GM12878 (cell line): Measurements from ENCODE around the gene C3orf22. TPM values are rescaled to one million over a fixed set of nuclear protein-coding genes. Genes with fewer than 3 reads are reported as not detected.

Experiments
- ATAC-seq: fragments of 200-7000 bp; cut with Tn5 transposase; 3 replicates; pipeline ENCODE4 v1.9.1; 2020; ENCODE audit warnings: mild to moderate bottlenecking, moderate library complexity
- BruUV-seq: library from RNA; stranded (reverse); fragments of 400-500 nt; replicated peaks from 2 replicates; lab custom pipeline; 2021; lab: Mats Ljungman, UMichigan
- CTCF ChIA-PET: fragments of 300-600 bp; sonication (Branson Sonifier 250); formaldehyde crosslinking; extraction: SDS; loops from one replicate; lab custom pipeline; 2021; ENCODE audit warnings: inconsistent platforms; lab: Yijun Ruan, JAX
- POLR2A ChIA-PET: fragments of 350-600 bp; formaldehyde crosslinking; extraction: SDS; loops from one replicate; lab custom pipeline; 2021; ENCODE audit warnings: inconsistent platforms; lab: Charles Lee
- RAD21 ChIA-PET: fragments of 300-600 bp; sonication (Branson Sonifier 250); formaldehyde crosslinking; loops from one replicate; lab custom pipeline; 2023; ENCODE audit warnings: antibody characterized with exemption; ENCODE audit not compliant: unreplicated experiment; lab: Charles Lee
- SMC1A ChIA-PET: fragments of 300-600 bp; sonication (Branson Sonifier 250); formaldehyde crosslinking; loops from one replicate; lab custom pipeline; 2023; ENCODE audit not compliant: unreplicated experiment, uncharacterized antibody; lab: Charles Lee
- DNase-seq: peaks from one replicate; pipeline ENCODE4 v3.0.0-alpha.2; 2011; ENCODE audit warnings: low read depth, low spot score
- FAIRE-seq: peaks from 3 replicates; lab custom pipeline; 2011; peaks lifted over from hg19 to GRCh38; lab: Jason Lieb, UNC
- H2AFZ ChIP-seq: 2 replicates; pipeline ENCODE4 v1.6.0; 2011; ENCODE audit warnings: low read depth, low read length, control low read depth; ENCODE audit not compliant: control insufficient read depth
- H3K27ac ChIP-seq: 2 replicates; pipeline ENCODE4 v1.5.1; 2011; ENCODE audit warnings: control low read depth; ENCODE audit not compliant: control insufficient read depth, insufficient read depth
- H3K27me3 ChIP-seq, 2 experiments: replicated peaks in 1 of 2; 2 replicates each; pipeline versions ENCODE4 v1.6.0 to v1.6.1; 2011; ENCODE audit warnings: low read length in 1 of 2; ENCODE audit not compliant: control insufficient read depth in 2 of 2, insufficient read depth in 2 of 2
- H3K36me3 ChIP-seq, 2 experiments: 2 replicates each; pipeline ENCODE4 v1.5.1; 2011; ENCODE audit warnings: low read length in 1 of 2; ENCODE audit not compliant: control insufficient read depth in 2 of 2, insufficient read depth in 2 of 2
- H3K4me1 ChIP-seq: 2 replicates; pipeline ENCODE4 v1.6.1; 2011; ENCODE audit warnings: mild to moderate bottlenecking, low read length, moderate library complexity, mixed read lengths; ENCODE audit not compliant: control insufficient read depth, insufficient read depth
- H3K4me2 ChIP-seq: 2 replicates; pipeline ENCODE4 v1.6.0; 2011; ENCODE audit warnings: control low read depth; ENCODE audit not compliant: control insufficient read depth, insufficient read depth
- H3K4me3 ChIP-seq: fragments of 200-600 bp; sonication (generic); 2 replicates; pipeline ENCODE4 v1.5.1; 2016
- H3K79me2 ChIP-seq: 2 replicates; pipeline ENCODE4 v1.6.0; 2011; ENCODE audit warnings: low read length; ENCODE audit not compliant: control insufficient read depth, insufficient read depth
- H3K9ac ChIP-seq: 2 replicates; pipeline ENCODE4 v1.8.0; 2011; ENCODE audit warnings: low read length, control low read depth, mixed read lengths; ENCODE audit not compliant: control insufficient read depth, insufficient read depth
- H3K9me3 ChIP-seq: replicated peaks from 3 replicates; pipeline ENCODE4 v1.5.1; 2011; ENCODE audit warnings: mild to moderate bottlenecking, low read length; ENCODE audit not compliant: control insufficient read depth, insufficient read depth
- H4K20me1 ChIP-seq: 2 replicates; pipeline ENCODE4 v1.6.0; 2011; ENCODE audit not compliant: control insufficient read depth, insufficient read depth
- CBFB ChIP-seq: IDR thresholded peaks from 2 replicates; pipeline ENCODE4 v1.6.1; 2016; ENCODE audit warnings: antibody characterized with exemption, low read depth
- CBX3 ChIP-seq: fragments of 200-600 bp; sonication (generic); IDR thresholded peaks from 2 replicates; pipeline ENCODE4 v1.6.1; 2016; ENCODE audit warnings: low read depth, borderline replicate concordance
- EGR1 ChIP-seq, 2 experiments: IDR thresholded peaks; 1 replicate in 1 of 2; 2 replicates in 1 of 2; pipeline ENCODE4 v1.6.1; 2011 to 2012; ENCODE audit warnings: low read depth in 2 of 2, low read length in 2 of 2, borderline replicate concordance in 1 of 2, mild to moderate bottlenecking in 1 of 2, moderate library complexity in 1 of 2
- MYC ChIP-seq: IDR thresholded peaks from 2 replicates; pipeline ENCODE4 v1.6.1; 2011; ENCODE audit warnings: mild to moderate bottlenecking, low read length, moderate library complexity, inconsistent platforms; ENCODE audit not compliant: insufficient read depth, insufficient replicate concordance, insufficient read length, severe bottlenecking
- PAX5 ChIP-seq: IDR thresholded peaks from 2 replicates; pipeline ENCODE4 v1.6.1; 2011; ENCODE audit warnings: low read depth, low read length, borderline replicate concordance
- PML ChIP-seq: IDR thresholded peaks from 2 replicates; pipeline ENCODE4 v1.6.1; 2012; ENCODE audit warnings: low read length, inconsistent platforms
- SIN3A ChIP-seq: IDR thresholded peaks from 2 replicates; pipeline ENCODE4 v1.6.1; 2012; ENCODE audit warnings: low read depth, low read length, improper control_type of control experiment
- ZZZ3 ChIP-seq: IDR thresholded peaks from 2 replicates; pipeline ENCODE4 v1.6.1; 2011; ENCODE audit warnings: low read depth; ENCODE audit not compliant: control insufficient read depth, insufficient read length
- WGBS: methylation state at CpG from one replicate; pipeline ENCODE4 v1.1.6; 2016; ENCODE audit warnings: low lambda C conversion rate; ENCODE audit not compliant: insufficient replicate concordance, insufficient coverage; ENCODE audit errors: missing lambda C conversion rate; 5-methylcytosine and 5-hydroxymethylcytosine counted together
- in situ Hi-C: fragments of 300-500 bp; cut with MboI; formaldehyde crosslinking; loops from 9 replicates; pipeline ENCODE4 v1.14.3; 2018; ENCODE audit warnings: mixed read lengths
- intact Hi-C: fragments of 100-400 bp; cut with micrococcal nuclease; formaldehyde crosslinking; loops from one replicate; pipeline ENCODE4 v1.14.2; 2022; ENCODE audit not compliant: unreplicated experiment
- polyA plus RNA-seq, 11 experiments: library from polyadenylated mRNA; depleted of rRNA in 4 of 11; unstranded in 6 of 11; stranded (reverse) in 5 of 11; fragments of >200 nt; fragmentation: Nextera tagmentation in 4 of 11; fragmentation: Illumina TruSeq in 1 of 11; extraction: Ambion mirVana in 4 of 11; extraction: Trizol in 1 of 11; gene quantifications; 1 replicate in 1 of 11; 2 replicates in 10 of 11; pipeline versions ENCODE4 v1.2.1 to v1.2.3, GENCODE V29; 2011 to 2016; ENCODE audit warnings: inconsistent platforms in 2 of 11, missing spikeins in 2 of 11, low read depth in 1 of 11
- total RNA-seq, 4 experiments: library from RNA; depleted of rRNA in 3 of 4; stranded (reverse); fragments of >200 nt in 3 of 4; fragmentation: Illumina TruSeq in 1 of 4; extraction: Trizol in 1 of 4; gene quantifications; 2 replicates each; pipeline versions ENCODE4 v1.2.1 to v1.2.3, GENCODE V29; 2013 to 2021
- TF ChIP-seq, protein P1 (sequence below): fragments of 450-650 bp; IDR thresholded peaks from 2 replicates; pipeline ENCODE4 v1.6.1; 2017; ENCODE audit warnings: antibody characterized with exemption, mild to moderate bottlenecking, moderate library complexity
- TF ChIP-seq, protein P2 (sequence below): fragments of 450-650 bp; IDR thresholded peaks from 2 replicates; pipeline ENCODE4 v1.6.1; 2017; ENCODE audit warnings: low read depth, mild to moderate bottlenecking, moderate library complexity
- TF ChIP-seq, protein P3 (sequence below): IDR thresholded peaks from 2 replicates; pipeline ENCODE4 v1.6.1; 2012; ENCODE audit warnings: low read depth, low read length, improper control_type of control experiment
- TF ChIP-seq, protein P4 (sequence below): fragments of 450-650 bp; IDR thresholded peaks from 2 replicates; pipeline ENCODE4 v1.6.1; 2017; ENCODE audit warnings: mild to moderate bottlenecking

C3orf22 gene
- total and polyA plus RNA-seq, 10 of the 15 experiments (the other 5 are each of a cell fraction or from before 2014, with no cell fraction given), result not detected

DNA sequence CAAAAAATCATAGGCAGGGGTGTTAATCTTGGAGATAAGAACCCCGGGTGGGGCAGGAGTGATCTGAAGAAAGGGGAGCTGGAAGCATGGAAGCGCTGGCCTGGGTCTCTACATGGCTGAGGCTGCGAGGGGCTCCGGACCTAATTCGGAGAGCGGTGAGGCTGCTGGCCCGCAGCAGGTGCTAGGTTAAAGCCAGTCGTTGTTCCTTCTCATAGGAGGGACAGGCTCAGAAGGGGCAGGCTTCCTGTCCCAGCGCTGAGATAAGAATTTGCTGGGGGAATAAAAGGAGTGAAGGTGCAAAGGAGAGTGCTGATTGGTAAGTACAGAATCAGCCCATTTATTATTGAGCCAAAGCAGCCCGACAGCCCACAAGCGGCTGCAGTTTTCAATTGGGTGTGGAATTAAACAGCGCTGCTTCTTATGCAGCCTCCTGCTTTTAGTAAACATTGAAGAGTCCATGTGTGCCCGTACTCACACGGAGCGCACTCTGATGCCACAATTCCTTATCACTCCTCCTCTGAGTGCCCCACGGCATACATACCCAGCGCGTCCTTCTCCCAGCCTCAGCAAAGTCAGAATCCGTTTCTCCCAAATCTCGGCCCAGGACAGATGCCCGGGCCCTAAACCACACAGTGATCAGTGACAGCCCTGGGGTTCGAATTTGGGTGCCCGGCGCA, 17.6 kb downstream of the C3orf22 start:
- POLR2A ChIA-PET, result no interaction called here
- no peak overlapping the region for H3K9ac ChIP-seq
- SMC1A ChIA-PET, result no interaction called here

More for the DNA sequence above, 17.6 kb downstream of the C3orf22 start:
- CTCF ChIA-PET, result no interaction called here
- BruUV-seq, result no TSS peak
- Histone ChIP-seq H3K4me3 (no peak overlapping the region), H3K27me3 (peaks cover 0 to 2% of the 10 kb centered on the region in 2 experiments; a peak in 2 of 4 replicates), H3K9me3 (no peaks in the 10 kb centered on the region), H4K20me1 (no peaks in the 10 kb centered on the region), H3K4me1 (no peaks in the 10 kb centered on the region)
- FAIRE-seq, result no peak
- 71% methylated on average over 24 of the region's 24 CpGs for WGBS
- no peak for ATAC-seq
- TF ChIP-seq, protein P1, sequence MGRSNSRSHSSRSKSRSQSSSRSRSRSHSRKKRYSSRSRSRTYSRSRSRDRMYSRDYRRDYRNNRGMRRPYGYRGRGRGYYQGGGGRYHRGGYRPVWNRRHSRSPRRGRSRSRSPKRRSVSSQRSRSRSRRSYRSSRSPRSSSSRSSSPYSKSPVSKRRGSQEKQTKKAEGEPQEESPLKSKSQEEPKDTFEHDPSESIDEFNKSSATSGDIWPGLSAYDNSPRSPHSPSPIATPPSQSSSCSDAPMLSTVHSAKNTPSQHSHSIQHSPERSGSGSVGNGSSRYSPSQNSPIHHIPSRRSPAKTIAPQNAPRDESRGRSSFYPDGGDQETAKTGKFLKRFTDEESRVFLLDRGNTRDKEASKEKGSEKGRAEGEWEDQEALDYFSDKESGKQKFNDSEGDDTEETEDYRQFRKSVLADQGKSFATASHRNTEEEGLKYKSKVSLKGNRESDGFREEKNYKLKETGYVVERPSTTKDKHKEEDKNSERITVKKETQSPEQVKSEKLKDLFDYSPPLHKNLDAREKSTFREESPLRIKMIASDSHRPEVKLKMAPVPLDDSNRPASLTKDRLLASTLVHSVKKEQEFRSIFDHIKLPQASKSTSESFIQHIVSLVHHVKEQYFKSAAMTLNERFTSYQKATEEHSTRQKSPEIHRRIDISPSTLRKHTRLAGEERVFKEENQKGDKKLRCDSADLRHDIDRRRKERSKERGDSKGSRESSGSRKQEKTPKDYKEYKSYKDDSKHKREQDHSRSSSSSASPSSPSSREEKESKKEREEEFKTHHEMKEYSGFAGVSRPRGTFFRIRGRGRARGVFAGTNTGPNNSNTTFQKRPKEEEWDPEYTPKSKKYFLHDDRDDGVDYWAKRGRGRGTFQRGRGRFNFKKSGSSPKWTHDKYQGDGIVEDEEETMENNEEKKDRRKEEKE, result no peak
- TF ChIP-seq CBFB (no peak), MYC (no peak), CBX3 (no peak), EGR1 (IDR thresholded peaks at IDR 0.05; ENCODE audit: borderline replicate concordance in 1 of 2, low read depth in 2 of 2, low read length in 2 of 2) (no peak), PAX5 (no peak), PML (no peak), SIN3A (no peak), ZZZ3 (no peak)
- TF ChIP-seq, protein P2, sequence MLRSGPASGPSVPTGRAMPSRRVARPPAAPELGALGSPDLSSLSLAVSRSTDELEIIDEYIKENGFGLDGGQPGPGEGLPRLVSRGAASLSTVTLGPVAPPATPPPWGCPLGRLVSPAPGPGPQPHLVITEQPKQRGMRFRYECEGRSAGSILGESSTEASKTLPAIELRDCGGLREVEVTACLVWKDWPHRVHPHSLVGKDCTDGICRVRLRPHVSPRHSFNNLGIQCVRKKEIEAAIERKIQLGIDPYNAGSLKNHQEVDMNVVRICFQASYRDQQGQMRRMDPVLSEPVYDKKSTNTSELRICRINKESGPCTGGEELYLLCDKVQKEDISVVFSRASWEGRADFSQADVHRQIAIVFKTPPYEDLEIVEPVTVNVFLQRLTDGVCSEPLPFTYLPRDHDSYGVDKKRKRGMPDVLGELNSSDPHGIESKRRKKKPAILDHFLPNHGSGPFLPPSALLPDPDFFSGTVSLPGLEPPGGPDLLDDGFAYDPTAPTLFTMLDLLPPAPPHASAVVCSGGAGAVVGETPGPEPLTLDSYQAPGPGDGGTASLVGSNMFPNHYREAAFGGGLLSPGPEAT, result no peak
- TF ChIP-seq, protein P3, sequence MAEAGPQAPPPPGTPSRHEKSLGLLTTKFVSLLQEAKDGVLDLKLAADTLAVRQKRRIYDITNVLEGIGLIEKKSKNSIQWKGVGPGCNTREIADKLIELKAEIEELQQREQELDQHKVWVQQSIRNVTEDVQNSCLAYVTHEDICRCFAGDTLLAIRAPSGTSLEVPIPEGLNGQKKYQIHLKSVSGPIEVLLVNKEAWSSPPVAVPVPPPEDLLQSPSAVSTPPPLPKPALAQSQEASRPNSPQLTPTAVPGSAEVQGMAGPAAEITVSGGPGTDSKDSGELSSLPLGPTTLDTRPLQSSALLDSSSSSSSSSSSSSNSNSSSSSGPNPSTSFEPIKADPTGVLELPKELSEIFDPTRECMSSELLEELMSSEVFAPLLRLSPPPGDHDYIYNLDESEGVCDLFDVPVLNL, result no peak
- TF ChIP-seq, protein P4, sequence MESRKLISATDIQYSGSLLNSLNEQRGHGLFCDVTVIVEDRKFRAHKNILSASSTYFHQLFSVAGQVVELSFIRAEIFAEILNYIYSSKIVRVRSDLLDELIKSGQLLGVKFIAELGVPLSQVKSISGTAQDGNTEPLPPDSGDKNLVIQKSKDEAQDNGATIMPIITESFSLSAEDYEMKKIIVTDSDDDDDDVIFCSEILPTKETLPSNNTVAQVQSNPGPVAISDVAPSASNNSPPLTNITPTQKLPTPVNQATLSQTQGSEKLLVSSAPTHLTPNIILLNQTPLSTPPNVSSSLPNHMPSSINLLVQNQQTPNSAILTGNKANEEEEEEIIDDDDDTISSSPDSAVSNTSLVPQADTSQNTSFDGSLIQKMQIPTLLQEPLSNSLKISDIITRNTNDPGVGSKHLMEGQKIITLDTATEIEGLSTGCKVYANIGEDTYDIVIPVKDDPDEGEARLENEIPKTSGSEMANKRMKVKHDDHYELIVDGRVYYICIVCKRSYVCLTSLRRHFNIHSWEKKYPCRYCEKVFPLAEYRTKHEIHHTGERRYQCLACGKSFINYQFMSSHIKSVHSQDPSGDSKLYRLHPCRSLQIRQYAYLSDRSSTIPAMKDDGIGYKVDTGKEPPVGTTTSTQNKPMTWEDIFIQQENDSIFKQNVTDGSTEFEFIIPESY, result no peak
- TF ChIP-seq, all 136 proteins: peak for 0
- Histone ChIP-seq H2AFZ (no peak overlapping the region), H3K27ac (no peak overlapping the region), H3K36me3 (no peaks in the 10 kb centered on the region), H3K79me2 (no peaks in the 10 kb centered on the region), H3K4me2 (no peak overlapping the region)
- RAD21 ChIA-PET, result no interaction called here
- intact Hi-C loops (no loop called here), in situ Hi-C loops (no loop called here)
- DNase-seq, result no peak
